Esophagus muscularis mucosa (tissue), 4 donors: ENCODE results near the gene SLC37A1. TPM values are rescaled to one million over a fixed set of nuclear protein-coding genes. Genes with fewer than 3 reads are reported as not detected.

Experiments used
- DNase-seq: peaks from one replicate; pipeline ENCODE4 v3.0.0-alpha.2; 2017; ENCODE audit errors: extremely low spot score
- H3K27ac ChIP-seq, 4 donors: fragments of 200-600 bp; sonication (generic); replicated peaks in 1 of 4; 1 replicate in 3 of 4; 2 replicates in 1 of 4; pipeline ENCODE4 v1.5.1; 2016 to 2019; ENCODE audit warnings: mild to moderate bottlenecking in 1 of 4
- H3K27me3 ChIP-seq, 4 donors: fragments of 200-600 bp; sonication (generic); one replicate each; pipeline versions ENCODE4 v1.5.1 to v1.6.0; 2016 to 2019
- H3K36me3 ChIP-seq, 4 donors: fragments of 200-600 bp; sonication (generic); one replicate each; pipeline ENCODE4 v1.5.1; 2016 to 2019
- H3K4me1 ChIP-seq, 4 donors: fragments of 200-600 bp; sonication (generic); one replicate each; pipeline ENCODE4 v1.5.1; 2016 to 2019
- H3K4me3 ChIP-seq, 4 donors: fragments of 200-600 bp; sonication (generic); 1 replicate in 2 of 4; 2 replicates in 2 of 4; pipeline ENCODE4 v1.5.1; 2016 to 2019; ENCODE audit warnings: mild to moderate bottlenecking in 4 of 4, moderate library complexity in 1 of 4
- H3K9me3 ChIP-seq, 4 donors: fragments of 200-600 bp; sonication (generic); 1 replicate in 3 of 4; 2 replicates in 1 of 4; pipeline ENCODE4 v1.5.1; 2016 to 2019
- CTCF ChIP-seq, 3 experiments: fragments of 200-600 bp in 2 of 3; fragments of 450-650 bp in 1 of 3; sonication (generic) in 2 of 3; IDR thresholded peaks; one replicate each; pipeline ENCODE4 v1.5.1; 2017 to 2019; ENCODE audit warnings: antibody characterized with exemption in 3 of 3, mild to moderate bottlenecking in 2 of 3, moderate library complexity in 1 of 3
- EP300 ChIP-seq: sonication (generic); formaldehyde crosslinking; IDR thresholded peaks from one replicate; pipeline ENCODE4 v1.6.1; 2017; ENCODE audit warnings: antibody characterized with exemption
- POLR2A ChIP-seq: fragments of 450-650 bp; IDR thresholded peaks from one replicate; pipeline ENCODE4 v1.6.1; 2017; ENCODE audit warnings: antibody characterized with exemption, moderate library complexity, mild to moderate bottlenecking, low read depth
- POLR2AphosphoS5 ChIP-seq, 2 donors: sonication (generic); formaldehyde crosslinking; IDR thresholded peaks; one replicate each; pipeline ENCODE4 v1.6.1; 2017; ENCODE audit warnings: antibody characterized with exemption in 2 of 2
- WGBS: methylation state at CpG from one replicate; pipeline ENCODE4 v1.1.5; 2018; 5-methylcytosine and 5-hydroxymethylcytosine counted together
- intact Hi-C: fragments of 100-400 bp; cut with DNase I; formaldehyde crosslinking; loops from one replicate; pipeline ENCODE4 v1.15.1; 2023
- total RNA-seq, 4 donors: library from RNA; depleted of rRNA; stranded (reverse); fragments of >200 nt; gene quantifications; one replicate each; pipeline versions ENCODE4 v1.1.0 to v1.2.1, GENCODE V29; 2016

SLC37A1 gene
- total RNA-seq, 4 donors from 2014 or later, result 5.4 to 11.1 (median 7.1) TPM

DNA sequence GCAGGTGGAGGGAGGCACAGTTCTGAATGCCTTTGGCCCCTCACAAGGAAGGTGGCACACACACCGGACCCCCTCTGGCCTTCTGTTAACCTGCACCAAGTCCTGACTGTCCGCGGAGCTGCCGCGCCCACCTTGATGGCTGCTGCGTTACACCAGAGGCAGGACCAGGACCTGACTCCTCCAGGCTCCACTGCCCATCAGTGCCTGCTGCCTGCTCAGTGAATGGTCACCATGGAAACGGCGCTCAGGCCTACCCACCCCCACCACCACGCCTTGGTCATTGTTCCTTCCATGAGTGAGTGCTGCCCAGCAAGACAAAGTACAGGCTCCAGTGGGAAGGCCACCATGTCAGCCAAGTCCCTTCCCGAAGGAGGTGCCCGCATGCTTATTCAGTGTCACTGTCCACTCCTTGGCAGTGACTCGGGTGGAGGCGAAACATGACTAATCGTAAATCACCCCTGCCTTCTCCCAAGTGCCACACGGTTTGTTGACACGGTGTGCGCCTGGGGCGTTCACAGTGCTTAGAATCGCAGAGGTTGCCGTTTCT, 57.3 kb downstream of the SLC37A1 start:
- 92% methylated on average over 17 of the region's 20 CpGs for WGBS
- no peaks in the 10 kb centered on the region for H3K27me3 ChIP-seq
- no peak for TF ChIP-seq CTCF (IDR thresholded peaks at IDR 0.05)
- no peak for TF ChIP-seq EP300
- no peak for TF ChIP-seq POLR2AphosphoS5 (IDR thresholded peaks at IDR 0.05)
- TF ChIP-seq POLR2A, result no peak
- H3K4me3 ChIP-seq, result no peak overlapping the region
- H3K4me1 ChIP-seq, result no peaks in the 10 kb centered on the region
- no peak overlapping the region for H3K27ac ChIP-seq
- H3K9me3 ChIP-seq, result peaks cover 0 to under 1% (median under 1%) of the 10 kb centered on the region in 4 donors
- peaks cover 0 to 75% (median 60%) of the 10 kb centered on the region in 4 donors for H3K36me3 ChIP-seq
- no peak for DNase-seq
- intact Hi-C loops, result no loop called here

DNA sequence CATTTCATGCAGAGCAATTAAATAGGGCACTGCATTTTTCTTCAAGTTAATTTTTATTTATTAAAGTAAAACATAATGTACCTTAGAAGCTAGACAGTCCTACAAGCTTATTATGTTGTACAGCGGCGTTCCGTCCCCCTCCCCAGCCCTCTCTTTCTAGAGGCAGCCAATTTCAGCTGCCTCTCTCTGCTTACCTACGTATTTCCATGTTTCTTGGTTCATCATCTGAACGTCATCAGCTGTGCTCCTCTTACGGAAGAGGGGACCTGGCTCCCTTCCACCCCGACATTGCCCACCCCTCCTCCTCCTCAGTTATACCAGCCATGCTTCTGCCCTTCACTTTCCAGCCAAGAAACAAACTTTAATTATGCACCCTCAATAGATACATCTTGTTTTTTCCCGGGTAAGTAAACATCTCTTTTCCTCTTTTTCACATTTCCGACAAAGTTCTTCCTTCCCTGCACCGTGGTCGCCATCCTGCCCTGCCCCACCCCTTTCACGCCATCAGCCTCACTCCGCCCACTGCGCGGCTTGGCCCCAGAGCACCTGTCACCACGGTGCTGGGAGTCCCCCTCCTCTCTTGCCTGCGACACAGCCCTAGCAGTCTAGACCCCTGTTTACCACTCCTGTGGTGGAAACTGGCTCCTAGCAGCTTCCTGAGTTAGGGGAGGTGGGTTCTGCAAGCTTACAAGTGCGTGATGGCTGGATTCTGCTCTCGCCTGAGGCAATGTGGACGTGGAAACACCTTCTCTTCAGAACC, 57.9 kb downstream of the SLC37A1 start:
- H3K4me1 ChIP-seq, result no peaks in the 10 kb centered on the region
- H3K4me3 ChIP-seq, result no peak overlapping the region
- H3K27ac ChIP-seq, result no peak overlapping the region
- H3K36me3 ChIP-seq, result peaks cover 0 to 70% (median 59%) of the 10 kb centered on the region in 4 donors
- no peaks in the 10 kb centered on the region for H3K27me3 ChIP-seq
- peaks cover 0 to 7% (median 3%) of the 10 kb centered on the region in 4 donors for H3K9me3 ChIP-seq
- TF ChIP-seq EP300 (no peak), CTCF (IDR thresholded peaks at IDR 0.05) (no peak), POLR2A (no peak), POLR2AphosphoS5 (IDR thresholded peaks at IDR 0.05) (no peak)
- WGBS, result 90% methylated on average over 20 of the region's 20 CpGs
- intact Hi-C loops, result no loop called here
- DNase-seq, result no peak

DNA sequence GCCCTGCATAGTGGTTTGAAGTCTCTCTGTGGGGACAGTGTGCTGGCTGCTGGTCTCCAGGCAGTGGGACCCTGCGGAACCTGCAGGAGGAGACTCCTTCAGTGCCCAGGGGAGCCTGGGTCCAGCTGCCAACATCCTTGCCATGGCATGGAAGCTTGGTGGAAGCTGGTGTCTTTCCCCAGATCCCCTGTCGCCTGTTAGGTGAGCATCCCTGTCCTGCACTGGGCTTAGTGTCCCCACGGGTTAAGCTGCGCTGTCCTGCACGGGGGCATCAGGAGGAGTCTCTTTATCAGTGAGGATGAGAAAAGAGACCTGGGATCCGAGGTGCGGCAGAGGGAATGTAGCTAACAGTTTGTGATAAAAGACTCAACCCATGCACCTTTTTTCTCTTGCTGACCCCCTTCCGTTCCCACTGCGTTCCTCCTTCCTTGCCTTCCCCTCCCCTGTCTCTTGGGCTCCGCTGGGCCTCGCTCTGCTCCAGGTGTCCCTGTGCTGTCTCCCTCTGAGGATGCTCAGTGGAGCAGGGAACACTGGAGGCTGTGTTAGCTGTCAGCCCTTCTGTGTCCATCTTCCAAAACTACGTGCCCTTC, 59.3 kb downstream of the SLC37A1 start:
- intact Hi-C loops, result no loop called here
- Histone ChIP-seq H3K27ac (no peak overlapping the region), H3K27me3 (no peaks in the 10 kb centered on the region), H3K4me3 (no peak overlapping the region), H3K36me3 (peaks cover 0 to 64% (median 55%) of the 10 kb centered on the region in 4 donors), H3K9me3 (peaks cover 0 to 12% (median 5%) of the 10 kb centered on the region in 4 donors), H3K4me1 (no peaks in the 10 kb centered on the region)
- TF ChIP-seq CTCF (IDR thresholded peaks at IDR 0.05), result no peak
- no peak for TF ChIP-seq POLR2AphosphoS5 (IDR thresholded peaks at IDR 0.05)
- TF ChIP-seq EP300, result no peak
- TF ChIP-seq POLR2A, result no peak
- DNase-seq, result no peak
- 98% methylated on average over 10 of the region's 12 CpGs for WGBS

GRCh38 chr21:42574234-42575027, 60.8 kb downstream of the SLC37A1 start:
- Histone ChIP-seq H3K36me3 (peaks cover 0 to 51% (median 42%) of the 10 kb centered on the region in 4 donors), H3K4me1 (no peaks in the 10 kb centered on the region), H3K4me3 (no peak overlapping the region), H3K27me3 (no peaks in the 10 kb centered on the region), H3K9me3 (peaks cover 0 to 12% (median 5%) of the 10 kb centered on the region in 4 donors), H3K27ac (no peak overlapping the region)
- WGBS, result 84% methylated on average over 7 of the region's 7 CpGs
- intact Hi-C loops, result no loop called here
- no peak for DNase-seq
- TF ChIP-seq POLR2A (no peak), EP300 (no peak), CTCF (IDR thresholded peaks at IDR 0.05) (no peak), POLR2AphosphoS5 (IDR thresholded peaks at IDR 0.05) (no peak)
